GM21529 (cell line): Measurements from ENCODE around the gene B4GALNT2.
"Not testable (repeated sequence)": the region's sequence is repeated elsewhere in the genome, so short reads cannot be mapped to it uniquely, and the experiment has no call there.

Experiments used
- ATAC-seq: cut with Tn5 transposase; IDR thresholded peaks from one replicate; pipeline ENCODE4 v1.9.1; 2021; ENCODE audit not compliant: unreplicated experiment

The B4GALNT2 gene

DNA sequence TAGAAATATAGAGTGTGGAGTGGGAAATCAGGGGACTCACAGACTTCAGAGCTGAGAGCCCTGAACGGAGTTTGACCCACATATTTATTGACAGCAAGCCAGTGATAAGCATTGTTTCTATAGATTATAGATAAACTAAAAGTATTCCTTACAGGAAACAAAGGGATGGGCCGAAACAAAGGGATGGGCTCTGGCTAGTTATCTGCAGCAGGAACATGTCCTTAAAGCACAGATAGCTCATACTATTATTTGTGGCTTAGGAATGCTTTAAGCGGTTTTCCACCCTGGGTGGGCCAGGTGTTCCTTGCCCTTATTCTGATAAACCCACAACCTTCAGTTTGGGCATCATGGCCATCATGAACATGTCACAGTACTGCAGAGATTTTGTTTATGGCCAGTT is 38.1 kb downstream of the B4GALNT2 start:
- ATAC-seq, result not testable (repeated sequence)

DNA sequence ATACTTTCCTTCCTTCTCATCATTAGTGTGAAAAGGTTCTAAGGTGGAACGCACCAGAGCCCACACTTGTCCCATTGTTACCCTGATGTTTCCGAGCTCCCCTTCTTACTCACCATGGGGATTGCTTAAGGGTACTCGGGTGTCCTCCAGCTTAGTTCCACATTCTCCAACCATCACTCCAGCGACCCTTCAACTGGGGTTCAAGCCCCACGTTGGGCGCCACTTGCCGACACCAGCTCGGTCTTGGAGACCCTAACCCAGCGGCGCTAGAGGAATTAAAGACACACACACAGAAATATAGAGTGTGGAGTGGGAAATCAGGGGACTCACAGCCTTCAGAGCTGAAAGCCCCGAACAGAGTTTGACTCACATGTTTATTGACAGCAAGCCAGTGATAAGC is 43.4 kb downstream of the B4GALNT2 start:
- not testable (repeated sequence) for ATAC-seq

DNA sequence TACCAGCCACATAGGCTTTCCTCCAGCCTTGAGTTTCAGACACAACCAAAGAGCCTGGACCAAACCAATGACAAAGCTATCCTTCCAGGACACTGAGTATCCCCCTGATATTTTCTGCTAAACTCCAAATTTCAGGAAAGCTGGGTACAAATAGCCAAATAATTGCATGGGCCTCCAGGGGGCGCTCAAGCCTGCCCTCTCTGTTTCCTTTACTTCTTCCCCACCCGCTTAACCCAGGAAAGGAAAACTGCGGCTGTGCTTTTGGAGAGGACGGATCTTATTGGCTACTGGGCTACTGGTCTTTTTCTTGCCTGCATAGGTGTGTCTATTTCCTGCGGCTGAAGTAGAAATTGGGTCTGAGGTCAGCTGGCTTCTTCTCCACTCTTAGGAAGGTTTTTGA is 47.7 kb downstream of the B4GALNT2 start:
- no peak for ATAC-seq

DNA sequence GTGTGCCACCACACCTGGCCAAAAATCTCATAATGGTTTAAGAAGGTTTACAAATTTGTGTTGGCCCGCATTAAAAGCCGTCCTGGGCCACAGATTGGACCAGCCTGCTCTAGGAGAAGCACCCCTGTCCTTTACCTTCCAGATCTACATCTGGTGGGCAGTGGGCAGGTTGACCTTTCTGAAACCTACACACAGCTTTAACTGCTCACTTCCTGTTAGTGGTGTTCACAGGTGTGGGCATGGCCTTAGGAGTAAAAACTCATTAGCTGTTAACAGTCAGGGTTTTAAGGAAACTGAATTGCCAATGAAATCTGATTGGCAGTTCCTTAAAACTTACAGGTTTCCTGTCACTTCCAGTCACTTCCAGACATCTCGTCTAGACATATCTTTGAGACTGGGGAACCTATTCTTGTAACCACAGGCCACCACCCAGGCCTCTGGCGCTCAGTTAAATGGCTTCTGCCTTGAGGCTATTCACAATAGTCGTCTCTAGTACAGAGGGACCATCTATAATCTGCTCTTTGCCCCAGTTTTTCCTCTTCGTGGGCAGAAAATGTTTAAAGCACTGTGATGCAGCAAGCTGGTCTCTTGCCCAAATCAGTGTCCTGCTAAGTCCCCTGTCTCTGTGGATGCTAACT is 48.5 kb downstream of the B4GALNT2 start:
- no peak for ATAC-seq

DNA sequence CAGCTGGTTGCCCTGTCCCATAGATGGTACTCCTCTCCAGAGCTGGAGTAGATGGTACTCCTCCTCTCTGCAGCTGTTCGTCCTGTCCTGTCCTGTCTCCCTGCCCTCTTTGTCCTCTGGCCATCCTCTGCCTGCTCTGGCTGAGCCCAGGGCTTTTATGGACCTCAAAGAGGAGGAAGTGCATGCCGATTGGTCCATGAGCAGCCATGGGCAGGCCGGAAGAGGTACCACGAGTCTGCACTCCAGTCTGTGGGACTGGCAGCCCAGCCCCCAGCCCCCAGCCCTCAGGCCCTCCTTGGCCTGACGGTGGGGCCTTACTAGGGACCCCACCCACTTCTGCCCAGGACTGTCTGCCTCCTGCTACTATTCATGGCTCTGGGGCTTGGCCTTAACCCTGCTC is 50.8 kb downstream of the B4GALNT2 start:
- no peak for ATAC-seq

DNA sequence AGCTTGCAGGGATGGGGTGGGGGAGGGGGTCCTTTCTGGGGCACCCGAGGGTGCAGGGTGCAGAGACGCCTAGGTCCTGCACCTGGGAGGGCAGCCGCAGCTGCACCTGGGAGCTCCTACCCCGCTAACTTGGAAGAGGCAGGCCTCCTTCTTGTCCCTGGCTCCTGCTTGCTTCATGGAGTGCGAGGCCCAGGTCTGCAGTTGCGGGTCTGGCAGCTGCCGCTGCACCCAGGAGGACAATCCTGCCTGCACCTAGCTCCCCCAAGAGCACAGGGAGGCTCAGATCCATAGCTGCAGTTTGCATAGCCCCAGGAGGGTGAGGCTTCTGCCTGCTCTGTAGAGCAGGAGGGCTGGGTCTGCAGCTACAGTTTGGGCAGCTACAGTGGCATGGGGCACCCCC is 51.2 kb downstream of the B4GALNT2 start:
- no peak for ATAC-seq

DNA sequence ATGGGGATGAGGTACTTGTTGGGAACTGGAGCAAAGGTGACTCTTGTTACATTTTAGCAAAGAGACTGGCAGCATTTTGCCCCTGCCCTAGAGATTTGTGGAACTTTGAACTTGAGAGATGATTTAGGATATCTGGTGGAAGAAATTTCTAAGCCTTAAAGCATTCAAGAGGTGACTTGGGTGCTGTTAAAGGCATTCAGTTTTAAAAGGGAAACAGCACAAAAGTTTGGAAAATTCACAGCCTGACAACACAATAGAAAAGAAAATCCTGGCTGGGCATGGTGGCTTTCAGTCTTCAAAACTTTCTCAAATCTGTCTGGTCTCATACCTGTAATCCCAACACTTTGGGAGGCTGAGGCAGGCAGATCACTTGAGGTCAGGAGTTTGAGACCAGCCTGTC is 52.0 kb downstream of the B4GALNT2 start:
- not testable (repeated sequence) for ATAC-seq

DNA sequence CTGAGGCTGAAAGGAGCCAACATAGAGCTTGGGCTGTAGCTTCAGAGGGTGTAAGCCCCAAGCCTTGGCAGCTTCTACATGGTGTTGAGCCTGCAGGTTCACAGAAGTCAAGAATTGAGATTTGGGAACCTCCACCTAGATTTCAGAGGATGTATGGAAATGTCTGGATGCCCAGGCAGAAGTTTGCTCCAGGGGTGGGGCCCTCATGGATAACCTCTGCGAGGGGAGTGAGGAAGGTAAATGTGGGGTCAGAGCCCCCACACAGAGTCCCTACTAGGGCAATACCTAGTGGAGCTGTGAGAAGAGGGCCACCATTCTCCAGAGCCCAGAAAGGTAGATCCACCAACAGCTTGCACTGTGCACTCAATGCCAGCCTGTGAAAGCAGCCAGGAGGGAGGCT is 52.8 kb downstream of the B4GALNT2 start:
- not testable (repeated sequence) for ATAC-seq

DNA sequence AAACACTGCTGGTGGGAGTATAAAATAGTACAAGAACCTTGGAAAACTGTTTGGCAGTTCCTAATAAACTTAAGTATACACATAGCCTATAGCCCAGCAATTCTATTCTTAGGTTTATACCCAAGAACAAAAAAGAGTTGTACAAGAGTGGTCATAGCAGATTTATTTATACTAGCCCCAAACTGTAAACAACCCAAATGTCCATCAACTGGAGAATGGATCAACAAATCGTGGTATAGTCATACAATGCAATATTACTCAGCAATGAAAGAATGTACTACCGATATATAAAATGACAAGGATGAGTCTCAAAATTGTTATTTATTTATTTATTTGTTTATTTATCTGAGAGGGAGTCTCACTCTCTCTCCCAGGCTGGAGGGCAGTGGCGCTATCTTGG is 54.7 kb downstream of the B4GALNT2 start:
- no peak for ATAC-seq

DNA sequence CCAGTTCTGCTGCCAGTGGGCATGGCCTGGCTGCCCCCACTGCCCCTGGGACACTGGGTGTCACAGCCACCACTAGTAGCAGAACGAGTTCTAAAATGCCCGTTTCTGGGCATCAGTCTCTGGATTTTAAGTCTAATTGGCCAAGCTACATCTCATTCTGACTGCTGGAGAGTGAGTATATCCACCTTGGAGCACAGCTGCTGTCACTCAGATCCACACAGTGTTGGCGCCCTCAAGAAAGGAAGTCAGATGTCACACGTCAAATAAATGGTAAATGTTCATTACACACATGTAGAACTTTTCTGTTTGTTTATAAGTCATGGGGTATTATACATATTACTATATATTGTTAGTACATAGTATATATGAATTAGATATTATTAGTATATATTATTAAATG is 58.4 kb downstream of the B4GALNT2 start:
- no peak for ATAC-seq

DNA sequence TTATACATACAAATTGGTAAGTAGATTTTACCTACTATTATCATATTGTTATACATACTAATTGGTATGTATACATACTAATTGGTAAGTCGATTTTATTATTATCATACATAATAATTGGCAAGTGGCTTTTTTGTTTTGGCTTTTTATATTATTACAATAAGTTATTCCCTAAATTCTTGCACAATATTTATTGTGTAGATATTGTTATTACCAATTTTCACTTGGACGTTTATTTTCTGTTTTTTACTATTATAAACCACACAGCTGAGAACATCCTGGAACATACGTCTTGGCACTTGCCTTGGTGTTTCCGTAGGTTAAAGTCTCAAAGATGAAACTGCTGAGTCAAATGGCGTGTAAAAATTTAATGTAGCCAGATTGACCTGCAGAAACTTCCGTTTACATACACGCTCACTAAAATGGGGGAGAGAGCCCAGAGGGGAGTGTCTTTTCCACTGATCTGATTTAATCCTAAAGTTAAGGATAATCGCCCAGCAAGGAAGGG is 58.9 kb downstream of the B4GALNT2 start:
- no peak for ATAC-seq

DNA sequence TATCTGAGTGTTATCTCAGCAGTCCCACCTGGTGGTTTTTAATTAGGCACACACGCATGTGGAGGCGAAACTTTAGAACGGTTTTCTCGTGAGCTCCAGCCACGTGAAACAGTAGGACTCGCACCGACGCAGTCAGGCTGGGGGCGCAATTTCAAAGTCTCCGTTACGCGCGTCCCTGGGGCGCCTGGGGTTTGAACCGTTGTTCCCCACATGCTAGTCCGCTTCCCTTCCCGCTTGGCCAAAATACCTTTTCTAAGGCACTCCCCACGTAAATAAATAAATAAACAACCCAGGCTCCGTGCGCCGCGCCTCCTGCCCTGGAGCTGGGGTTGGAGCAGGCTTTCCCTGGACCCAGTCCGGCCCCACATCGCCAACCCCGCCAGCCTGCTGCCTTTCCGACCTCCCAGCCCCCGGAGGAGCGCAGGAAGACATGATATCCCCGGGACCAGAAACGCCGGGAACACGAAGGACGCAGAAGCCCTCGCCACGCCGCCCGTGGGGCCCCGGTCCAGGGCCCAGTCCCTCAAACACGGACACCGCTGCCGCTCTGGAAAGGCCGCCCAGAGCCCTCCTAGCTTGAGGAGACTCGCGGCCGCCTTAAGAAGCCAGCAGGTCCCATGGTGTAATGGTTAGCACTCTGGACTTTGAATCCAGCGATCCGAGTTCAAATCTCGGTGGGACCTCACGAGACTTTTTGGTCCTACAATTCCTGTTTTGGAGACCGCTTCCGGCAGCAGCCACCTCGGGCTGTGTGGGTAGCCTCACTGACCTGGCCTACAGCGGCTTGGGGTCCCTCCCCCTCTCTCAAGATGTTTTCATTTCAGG is 59.6 kb downstream of the B4GALNT2 start:
- peak; percentile 40 for ATAC-seq

DNA sequence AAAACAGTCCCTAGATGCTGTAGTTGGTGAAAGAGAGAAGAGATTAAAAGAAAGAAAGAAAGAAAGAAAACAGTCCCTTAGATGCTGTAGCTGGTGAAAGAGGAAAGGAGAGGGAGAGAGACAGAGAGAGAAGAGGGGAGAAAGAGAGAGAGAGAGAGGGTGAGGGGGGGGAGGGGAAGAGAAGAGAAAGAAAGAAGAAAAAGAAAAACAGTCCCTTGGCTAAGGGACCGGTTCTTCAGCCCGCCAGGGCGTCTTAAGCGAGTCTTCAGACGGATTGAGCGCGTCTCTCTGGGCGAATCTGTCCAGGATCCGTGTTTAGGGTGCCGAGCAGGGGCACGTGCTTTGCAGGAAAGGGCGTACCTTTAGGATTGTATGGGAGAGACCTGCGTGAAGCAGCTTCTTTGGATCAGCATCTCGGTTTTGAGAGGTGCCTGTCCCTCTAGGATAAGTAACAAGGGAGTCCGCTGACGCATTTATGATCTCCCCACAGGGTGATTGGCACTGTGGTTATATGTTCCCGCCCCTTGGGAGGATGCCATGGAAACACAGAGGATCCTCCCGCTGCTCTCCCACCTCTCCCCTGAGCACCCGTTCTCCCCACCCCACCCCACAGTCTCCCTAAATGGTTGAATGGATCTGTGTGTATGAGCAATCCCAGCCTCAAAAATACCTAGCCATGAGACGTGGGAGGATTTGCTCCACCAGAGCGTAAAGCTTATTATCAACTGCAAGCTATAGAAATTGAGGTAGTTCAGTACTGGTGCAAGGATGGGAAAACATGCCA is 61.1 kb downstream of the B4GALNT2 start:
- no peak for ATAC-seq

DNA sequence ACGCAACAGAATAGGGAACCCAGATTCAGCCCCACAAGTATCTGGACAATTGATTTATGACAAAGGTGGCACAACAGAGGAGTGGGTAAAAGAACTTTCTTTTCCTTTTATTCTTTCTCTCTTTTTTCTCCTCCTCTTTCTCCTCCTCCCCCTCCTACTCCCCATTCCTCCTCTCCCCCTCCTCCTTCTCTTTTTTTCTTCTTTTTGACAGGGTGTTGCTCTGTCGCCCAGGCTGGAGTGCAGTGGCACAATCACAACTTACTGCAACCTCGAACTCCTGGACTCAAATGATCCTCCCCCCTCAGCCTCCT is 61.7 kb downstream of the B4GALNT2 start:
- ATAC-seq, result no peak

DNA sequence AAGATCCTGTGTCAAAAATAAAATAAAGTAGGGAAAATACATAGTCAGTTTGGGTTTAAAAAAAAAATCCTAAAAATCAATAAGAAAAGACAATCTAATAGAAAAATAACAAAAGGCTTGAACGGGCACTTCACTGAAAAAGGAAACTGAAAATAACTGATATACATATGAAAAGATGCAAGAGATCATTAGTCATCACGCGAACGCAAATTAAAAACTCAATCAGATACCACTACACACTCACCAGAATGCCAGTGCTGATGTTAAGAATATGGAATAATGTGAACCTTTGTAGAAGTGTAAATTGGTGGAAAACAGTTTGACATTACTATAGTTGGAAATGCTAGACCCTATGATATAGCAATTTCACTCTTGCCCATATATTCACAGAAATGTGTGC is 63.2 kb downstream of the B4GALNT2 start:
- ATAC-seq, result no peak

DNA sequence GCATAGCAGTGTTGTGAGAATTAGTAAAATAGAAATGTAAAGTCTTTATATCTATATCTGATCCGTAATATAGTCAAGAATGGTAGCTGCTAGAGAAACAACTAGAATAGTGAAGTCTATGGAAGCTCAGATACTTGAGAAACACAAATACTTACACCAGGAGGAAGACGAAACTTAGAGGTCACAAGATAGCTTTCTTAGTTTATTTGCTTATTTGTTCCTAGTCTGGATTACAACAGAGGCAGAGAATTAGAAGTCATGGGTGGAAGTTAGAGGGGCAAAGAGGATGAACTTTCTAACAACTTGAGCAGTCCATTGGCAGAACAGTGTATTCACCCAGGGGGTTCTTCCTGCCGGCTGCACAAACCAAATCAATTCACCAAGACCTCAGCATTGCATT is 64.0 kb downstream of the B4GALNT2 start:
- no peak for ATAC-seq

DNA sequence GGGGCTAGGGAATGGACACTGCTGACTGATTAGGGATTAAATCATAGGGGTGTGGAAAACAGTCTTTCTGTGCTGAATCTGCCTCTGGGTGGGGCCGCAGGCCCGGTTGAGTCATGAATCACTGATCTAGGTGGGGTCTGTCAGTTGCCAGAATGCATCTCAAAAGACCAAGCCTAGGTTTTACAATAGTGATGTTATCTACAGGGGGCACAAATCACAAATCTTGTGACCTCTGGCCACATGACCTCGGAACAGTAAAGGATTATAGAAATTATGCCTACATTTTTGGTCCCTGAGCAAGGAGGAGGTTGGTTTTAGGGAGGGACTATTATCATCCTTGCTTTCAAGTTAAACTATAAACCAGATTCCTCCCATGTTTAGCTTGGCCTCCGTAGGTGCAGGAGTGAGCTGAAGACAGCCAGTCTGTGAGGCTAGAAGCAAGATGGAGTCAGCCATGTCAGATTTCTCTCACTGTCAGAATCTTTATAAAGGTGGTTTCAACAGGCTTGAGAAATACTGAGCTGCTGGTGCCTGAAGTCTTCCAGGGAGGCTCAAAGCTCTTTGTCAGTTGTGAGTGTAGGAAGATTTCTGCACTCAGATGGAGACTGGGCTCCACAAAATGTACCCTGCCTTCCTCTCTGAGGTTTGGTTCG is 64.9 kb downstream of the B4GALNT2 start:
- ATAC-seq, result no peak

DNA sequence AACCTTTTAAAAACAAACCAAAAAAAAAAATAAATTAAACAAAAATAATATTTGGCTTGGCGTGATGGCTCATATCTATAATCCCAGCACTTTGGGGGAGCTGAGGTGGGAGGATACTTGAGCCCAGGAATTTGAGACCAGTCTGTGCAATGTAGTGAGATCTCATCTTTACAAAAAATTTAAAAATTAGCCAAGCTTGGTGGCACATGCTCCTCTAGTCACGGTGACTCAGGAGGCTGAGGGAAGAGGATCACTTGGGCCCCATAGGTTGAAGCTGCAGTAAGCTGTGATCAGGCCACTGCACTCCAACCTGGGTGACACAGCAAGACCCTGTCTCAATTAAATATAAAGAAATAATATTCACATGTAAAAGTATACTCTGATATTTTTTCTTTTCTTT is 65.6 kb downstream of the B4GALNT2 start:
- ATAC-seq, result no peak

DNA sequence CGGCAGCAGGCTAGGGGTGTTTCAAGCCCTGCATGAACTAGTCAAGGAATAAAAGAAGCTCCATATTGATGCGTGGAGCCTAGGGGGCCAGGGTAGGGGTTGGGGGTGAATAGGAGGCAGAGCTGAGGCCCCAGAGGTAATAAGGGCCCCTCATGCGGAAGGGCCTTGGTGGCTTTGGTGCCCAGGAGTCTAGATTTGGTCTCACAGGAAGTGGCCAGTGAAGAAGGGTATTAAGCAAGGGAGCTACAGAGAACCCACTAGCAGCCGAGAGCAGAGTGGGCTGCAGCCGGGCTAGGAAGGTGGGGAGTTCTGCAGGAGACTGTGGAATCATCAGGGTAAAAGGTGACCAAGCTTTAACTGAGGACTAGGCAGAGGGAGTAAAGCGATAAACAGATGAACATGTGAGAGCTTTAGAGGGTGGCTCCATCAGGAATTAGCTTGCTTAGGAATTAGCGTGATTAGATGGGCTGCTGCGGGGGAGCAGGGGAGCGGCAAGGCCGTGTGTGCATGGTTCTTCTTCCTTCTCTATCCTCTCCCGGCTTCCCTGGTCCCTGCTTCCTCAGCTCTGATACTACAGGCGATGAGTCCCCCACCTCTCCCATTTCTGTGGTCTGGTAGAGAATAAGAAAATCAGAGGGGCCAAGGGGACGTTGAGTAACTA is 68.0 kb downstream of the B4GALNT2 start:
- no peak for ATAC-seq

DNA sequence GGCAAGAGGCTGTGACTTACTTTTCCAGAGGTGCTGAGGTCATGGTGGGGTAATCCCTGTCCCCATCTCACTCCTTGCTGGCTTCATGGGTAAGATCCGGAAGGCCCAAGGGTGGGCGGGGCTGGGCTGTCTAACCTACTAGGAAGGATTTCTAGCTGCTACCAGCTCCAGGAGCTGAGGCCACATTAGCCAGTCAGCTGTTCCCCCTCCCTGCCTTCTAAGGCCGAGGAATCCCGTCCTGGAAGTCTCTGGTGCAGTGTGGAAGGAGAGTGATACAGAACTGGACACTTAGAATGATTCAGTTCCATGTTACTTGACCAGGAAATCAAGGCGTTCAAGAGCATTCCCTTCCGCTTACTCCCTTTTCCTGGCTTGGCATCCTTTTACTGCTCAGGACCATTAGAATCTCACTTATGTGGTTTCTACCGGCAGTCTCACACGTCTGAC is 68.9 kb downstream of the B4GALNT2 start:
- ATAC-seq, result no peak

DNA sequence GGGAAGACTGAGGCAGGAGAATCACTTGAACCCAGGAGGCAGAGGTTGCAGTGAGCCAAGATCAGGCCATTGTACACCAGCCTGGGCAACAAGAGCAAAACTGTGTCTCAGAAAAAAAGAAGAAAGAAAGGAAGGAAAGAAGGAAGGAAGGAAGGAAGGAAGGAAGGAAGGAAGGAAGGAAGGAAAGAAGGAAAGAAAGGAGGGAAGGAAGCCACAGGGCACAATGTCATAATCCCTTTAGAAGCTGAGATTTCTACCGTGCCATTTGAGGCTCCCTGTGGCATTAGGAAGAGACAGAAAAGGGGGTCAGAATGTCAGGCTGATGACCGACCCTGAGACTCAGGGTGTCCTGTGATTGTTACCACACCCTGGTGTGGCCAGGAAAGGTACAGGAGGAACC is 71.2 kb downstream of the B4GALNT2 start:
- no peak for ATAC-seq
